Measurements from ENCODE around the gene PATJ. TPM values are rescaled to one million over a fixed set of nuclear protein-coding genes. Genes with fewer than 3 reads are reported as not detected.

The PATJ gene
- total and polyA plus RNA-seq, 2 experiments from 2014 or later: 35.3 to 68.4 TPM

- H3K79me2 ChIP-seq (replicated peaks; ENCODE audit: insufficient read depth): no peaks in the 10 kb centered on the region
- Mint-ChIP-seq H3K4me3 (no peak overlapping the region), H3K36me3 (ENCODE audit: low read depth) (no peaks in the 10 kb centered on the region), H3K9me3 (no peaks in the 10 kb centered on the region), H3K4me1 (peaks cover 8% of the 10 kb centered on the region; the same call in 2 of the 3 replicates), H3K27ac (peak overlapping the region; percentile 39; the same call in 1 of the 2 replicates), H3K27me3 (ENCODE audit: insufficient read depth, low read depth, poor library complexity) (peaks cover 2% of the 10 kb centered on the region)
- 0 out of 2 replicates have a peak, but pooled peaks cover 4% of the 10 kb centered on the region for H3F3A ChIP-seq (replicated peaks; ENCODE audit: low read depth)
- TF ChIP-seq ZNF114 (CRISPR knock-in tag; IDR thresholded peaks at IDR 0.05): no peak
- TF ChIP-seq, protein P1, sequence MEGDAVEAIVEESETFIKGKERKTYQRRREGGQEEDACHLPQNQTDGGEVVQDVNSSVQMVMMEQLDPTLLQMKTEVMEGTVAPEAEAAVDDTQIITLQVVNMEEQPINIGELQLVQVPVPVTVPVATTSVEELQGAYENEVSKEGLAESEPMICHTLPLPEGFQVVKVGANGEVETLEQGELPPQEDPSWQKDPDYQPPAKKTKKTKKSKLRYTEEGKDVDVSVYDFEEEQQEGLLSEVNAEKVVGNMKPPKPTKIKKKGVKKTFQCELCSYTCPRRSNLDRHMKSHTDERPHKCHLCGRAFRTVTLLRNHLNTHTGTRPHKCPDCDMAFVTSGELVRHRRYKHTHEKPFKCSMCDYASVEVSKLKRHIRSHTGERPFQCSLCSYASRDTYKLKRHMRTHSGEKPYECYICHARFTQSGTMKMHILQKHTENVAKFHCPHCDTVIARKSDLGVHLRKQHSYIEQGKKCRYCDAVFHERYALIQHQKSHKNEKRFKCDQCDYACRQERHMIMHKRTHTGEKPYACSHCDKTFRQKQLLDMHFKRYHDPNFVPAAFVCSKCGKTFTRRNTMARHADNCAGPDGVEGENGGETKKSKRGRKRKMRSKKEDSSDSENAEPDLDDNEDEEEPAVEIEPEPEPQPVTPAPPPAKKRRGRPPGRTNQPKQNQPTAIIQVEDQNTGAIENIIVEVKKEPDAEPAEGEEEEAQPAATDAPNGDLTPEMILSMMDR (conservative IDR thresholded peaks at IDR 0.05; ENCODE audit: low read depth in 2 of 2): no peak
- no peak for ATAC-seq
- H3K27ac ChIP-seq (ENCODE audit: low read depth): peak overlapping the region; percentile 55; the same call in 1 of the 2 replicates
- no peaks in the 10 kb centered on the region for H3K27me3 ChIP-seq (ENCODE audit: insufficient read depth)
- H3K36me3 ChIP-seq (ENCODE audit: insufficient read depth): no peaks in the 10 kb centered on the region
- no peaks in the 10 kb centered on the region for H4K20me1 ChIP-seq (replicated peaks; ENCODE audit: insufficient read depth)
- no peak overlapping the region for H3K4me2 ChIP-seq
- H3K4me1 ChIP-seq (ENCODE audit: insufficient read depth): no peaks in the 10 kb centered on the region
- no peak overlapping the region for H3K4me3 ChIP-seq
- no peak for DNase-seq (ENCODE audit: low spot score)
- no peaks in the 10 kb centered on the region for H3K9me2 ChIP-seq (ENCODE audit: insufficient read depth)
- no peak overlapping the region for H2AFZ ChIP-seq
Observed at GRCh38 chr1:62126579-62127290, 384.5 kb downstream of the PATJ start.

GRCh38 chr1:62128745-62129144, 386.5 kb downstream of the PATJ start:
- Histone ChIP-seq H3K9me2 (ENCODE audit: insufficient read depth) (no peaks in the 10 kb centered on the region), H3K27me3 (ENCODE audit: insufficient read depth) (no peaks in the 10 kb centered on the region), H3K4me1 (ENCODE audit: insufficient read depth) (no peaks in the 10 kb centered on the region), H3K4me3 (no peak overlapping the region), H3K36me3 (ENCODE audit: insufficient read depth) (no peaks in the 10 kb centered on the region), H3F3A (replicated peaks; ENCODE audit: low read depth) (0 out of 2 replicates have a peak, but pooled peaks cover 4% of the 10 kb centered on the region), H3K4me2 (no peak overlapping the region), H3K79me2 (replicated peaks; ENCODE audit: insufficient read depth) (no peaks in the 10 kb centered on the region), H2AFZ (no peak overlapping the region), H4K20me1 (replicated peaks; ENCODE audit: insufficient read depth) (no peaks in the 10 kb centered on the region), H3K27ac (ENCODE audit: low read depth) (peak overlapping the region; percentile 26; the same call in 1 of the 2 replicates)
- Mint-ChIP-seq H3K36me3 (ENCODE audit: low read depth) (peaks cover 3% of the 10 kb centered on the region; the same call in 1 of the 3 replicates), H3K27me3 (ENCODE audit: insufficient read depth, low read depth, poor library complexity) (peaks cover 2% of the 10 kb centered on the region), H3K4me1 (peaks cover 8% of the 10 kb centered on the region; the same call in 2 of the 3 replicates), H3K27ac (no peak overlapping the region), H3K4me3 (no peak overlapping the region), H3K9me3 (no peaks in the 10 kb centered on the region)
- TF ChIP-seq ZNF114 (CRISPR knock-in tag; IDR thresholded peaks at IDR 0.05): no peak
- TF ChIP-seq JUNB (IDR thresholded peaks at IDR 0.05; ENCODE audit: unreplicated experiment): no peak
- TF ChIP-seq CREB1 (CRISPR knock-in tag; IDR thresholded peaks at IDR 0.05; ENCODE audit: low read depth): no peak
- TF ChIP-seq STAT1 (IDR thresholded peaks at IDR 0.05; ENCODE audit: unreplicated experiment): no peak
- ATAC-seq: no peak
- no peak for DNase-seq (ENCODE audit: low spot score)

- no peaks in the 10 kb centered on the region for H3K4me1 ChIP-seq (ENCODE audit: insufficient read depth)
- no peaks in the 10 kb centered on the region for H3K36me3 ChIP-seq (ENCODE audit: insufficient read depth)
- H3K4me2 ChIP-seq: no peak overlapping the region
- H3K79me2 ChIP-seq (replicated peaks; ENCODE audit: insufficient read depth): no peaks in the 10 kb centered on the region
- no peaks in the 10 kb centered on the region for H3F3A ChIP-seq (replicated peaks; ENCODE audit: low read depth)
- DNase-seq (ENCODE audit: low spot score) (peak; percentile 95), ATAC-seq (peak; percentile 98)
- TF ChIP-seq REST (IDR thresholded peaks at IDR 0.05; ENCODE audit: unreplicated experiment) (no peak), JUNB (IDR thresholded peaks at IDR 0.05; ENCODE audit: unreplicated experiment) (no peak)
- TF ChIP-seq, protein P1 (conservative IDR thresholded peaks at IDR 0.05; ENCODE audit: low read depth in 2 of 2): peak; percentile 98 to 99
- no peak overlapping the region for H3K4me3 Mint-ChIP-seq
- no peak overlapping the region for H3K27ac ChIP-seq (ENCODE audit: low read depth)
- no peak overlapping the region for H3K4me3 ChIP-seq
- H3K27ac Mint-ChIP-seq: no peak overlapping the region
- H4K20me1 ChIP-seq (replicated peaks; ENCODE audit: insufficient read depth): no peaks in the 10 kb centered on the region
- no peak overlapping the region for H2AFZ ChIP-seq
- H3K9me3 Mint-ChIP-seq: no peaks in the 10 kb centered on the region
- peaks cover 8% of the 10 kb centered on the region; the same call in 2 of the 3 replicates for H3K4me1 Mint-ChIP-seq
- no peaks in the 10 kb centered on the region for H3K9me2 ChIP-seq (ENCODE audit: insufficient read depth)
- peaks cover 1% of the 10 kb centered on the region for H3K27me3 Mint-ChIP-seq (ENCODE audit: insufficient read depth, low read depth, poor library complexity)
- peaks cover 3% of the 10 kb centered on the region; the same call in 1 of the 3 replicates for H3K36me3 Mint-ChIP-seq (ENCODE audit: low read depth)
- no peaks in the 10 kb centered on the region for H3K27me3 ChIP-seq (ENCODE audit: insufficient read depth)
Observed at GRCh38 chr1:62131093-62131725, 388.9 kb downstream of the PATJ start.
